HG02938 (cell line): Measurements from ENCODE around the gene SPC24.

Experiments used
- ATAC-seq: cut with Tn5 transposase; IDR thresholded peaks from one replicate; pipeline ENCODE4 v1.9.1; 2021; ENCODE audit warnings: mild to moderate bottlenecking, moderate library complexity; ENCODE audit not compliant: unreplicated experiment

SPC24 gene, protein sequence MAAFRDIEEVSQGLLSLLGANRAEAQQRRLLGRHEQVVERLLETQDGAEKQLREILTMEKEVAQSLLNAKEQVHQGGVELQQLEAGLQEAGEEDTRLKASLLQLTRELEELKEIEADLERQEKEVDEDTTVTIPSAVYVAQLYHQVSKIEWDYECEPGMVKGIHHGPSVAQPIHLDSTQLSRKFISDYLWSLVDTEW

GRCh38 chr19:11155373-11156120, at the start of gene SPC24:
SPC24 (minus strand) TSS chr19:11155782; CDS start chr19:11155776, 6 bp downstream.
- peak; percentile 95 for ATAC-seq

- ATAC-seq, result no peak
Measured at GRCh38 chr19:11204943-11205349, 49.4 kb upstream of the SPC24 start.

DNA sequence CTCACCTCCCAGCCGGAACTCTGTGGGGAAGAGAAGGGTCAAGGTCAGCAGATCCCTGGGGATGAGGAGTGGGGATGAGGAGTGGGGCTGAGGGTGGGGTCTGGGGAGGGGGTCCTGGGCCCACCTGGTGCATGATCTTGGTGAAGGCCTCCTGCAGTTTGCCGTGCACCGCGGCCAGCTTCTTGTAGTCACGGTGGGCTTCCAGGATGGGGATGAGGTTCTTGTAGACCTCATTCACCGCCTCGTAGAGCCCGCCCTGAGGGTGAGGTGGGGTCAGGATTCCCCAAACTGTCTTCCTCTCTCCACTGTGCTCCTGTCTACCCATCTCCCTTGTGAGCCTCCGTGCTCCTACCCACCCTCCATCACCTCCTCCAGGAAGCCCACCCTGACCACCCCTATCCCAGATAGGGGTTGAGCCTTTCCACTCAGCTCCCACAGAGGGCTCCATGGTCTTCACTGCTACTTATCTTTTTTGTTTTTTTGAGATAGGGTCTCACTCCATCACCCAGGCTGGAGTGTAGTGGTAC, 48.6 kb upstream of the SPC24 start:
- no peak for ATAC-seq

- ATAC-seq, result no peak
Measured at GRCh38 chr19:11203194-11204075, 47.9 kb upstream of the SPC24 start.

DNA sequence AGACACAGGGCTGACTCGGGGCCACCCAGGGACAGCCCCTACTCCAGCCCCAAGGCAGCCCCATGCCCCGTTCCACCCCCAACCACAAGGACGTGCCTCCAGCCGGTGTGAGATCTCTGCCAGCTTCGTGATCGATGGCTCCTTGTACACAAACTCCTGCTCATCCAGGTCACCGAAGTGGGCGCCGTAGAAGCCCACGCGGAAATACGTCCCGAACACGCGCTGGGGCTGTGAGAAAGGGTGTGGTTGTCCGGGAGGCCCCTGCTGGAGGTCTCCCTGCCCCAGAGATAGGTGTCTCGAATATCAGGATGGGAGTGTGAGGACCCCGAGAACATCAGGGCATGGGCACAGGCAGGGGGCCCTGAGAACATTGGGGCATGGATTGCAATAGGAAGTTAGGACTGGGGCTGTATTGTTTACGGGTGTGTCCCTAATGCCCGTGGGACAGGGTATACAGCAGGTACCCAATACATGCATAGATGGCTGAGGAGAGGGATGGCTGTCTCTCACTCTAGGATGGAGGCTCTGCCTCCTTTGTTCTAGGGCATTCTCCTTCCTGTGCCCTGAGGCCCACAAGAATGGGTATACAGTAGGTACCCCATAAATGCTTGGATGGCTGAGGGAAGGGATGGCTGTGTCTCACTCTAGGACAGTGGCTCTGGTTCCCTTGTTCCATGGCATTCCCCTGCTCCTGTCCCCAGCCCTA, 47.1 kb upstream of the SPC24 start:
- no peak for ATAC-seq

GRCh38 chr19:11201791-11202190, 46.2 kb upstream of the SPC24 start:
- ATAC-seq, result no peak

GRCh38 chr19:11200931-11201330, 45.3 kb upstream of the SPC24 start:
- ATAC-seq, result no peak

GRCh38 chr19:11200015-11200574, 44.5 kb upstream of the SPC24 start:
- ATAC-seq, result no peak

GRCh38 chr19:11199517-11199916, 43.9 kb upstream of the SPC24 start:
- ATAC-seq, result no peak

- no peak for ATAC-seq
Measured at GRCh38 chr19:11198769-11199424, 43.3 kb upstream of the SPC24 start.

- no peak for ATAC-seq
Measured at GRCh38 chr19:11198175-11198534, 42.6 kb upstream of the SPC24 start.

- peak; percentile 60 for ATAC-seq
Measured at GRCh38 chr19:11197291-11198174, 42.0 kb upstream of the SPC24 start, which contains the start of gene KANK2. KANK2 (minus strand) TSS chr19:11197545; CDS start chr19:11194511, 3,034 bp downstream.

DNA sequence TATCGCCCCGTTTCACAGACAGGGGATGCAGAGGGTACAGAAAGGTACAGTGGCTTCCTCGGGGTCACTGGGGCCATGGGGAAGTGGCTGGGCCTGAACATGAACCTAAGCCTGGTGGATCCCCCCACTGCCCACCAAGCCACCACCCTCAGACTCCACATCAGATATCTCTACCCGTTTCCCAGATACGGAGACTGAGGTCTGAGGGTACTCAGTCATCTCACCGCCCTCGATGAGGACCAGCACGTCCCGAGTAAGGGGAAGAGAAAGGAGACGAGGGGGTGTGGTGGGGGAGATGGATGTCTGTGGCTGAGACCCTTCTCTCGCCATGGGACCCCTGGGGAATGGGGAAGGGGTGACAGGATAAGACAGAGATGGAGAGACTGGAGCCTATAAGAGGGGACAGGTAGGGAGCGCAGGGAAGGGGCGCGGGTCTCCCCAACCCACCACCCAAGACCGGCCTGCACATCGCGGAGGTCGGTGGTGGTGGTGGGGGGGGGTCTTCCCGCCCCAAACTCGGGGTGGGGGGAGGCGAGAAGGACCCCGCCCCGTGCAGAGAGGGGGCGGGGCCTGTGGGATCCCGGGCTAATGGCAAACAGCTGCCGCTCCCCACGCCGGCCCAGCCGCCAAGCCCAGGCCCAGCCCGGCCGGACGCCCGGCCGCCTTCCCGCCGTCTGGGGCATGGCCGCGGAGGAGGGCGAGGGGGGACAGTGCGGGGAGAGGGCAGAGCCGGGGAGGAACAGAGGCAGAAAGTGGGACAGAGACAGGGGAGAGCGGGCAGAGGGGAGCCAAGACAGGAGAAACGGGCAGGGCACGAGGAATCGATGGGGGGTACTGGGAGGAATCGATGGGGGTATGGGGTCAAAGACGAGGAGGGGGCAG, 41.1 kb upstream of the SPC24 start:
- no peak for ATAC-seq

- no peak for ATAC-seq
Measured at GRCh38 chr19:11195681-11196080, 40.1 kb upstream of the SPC24 start.

- ATAC-seq, result no peak
Measured at GRCh38 chr19:11194656-11195558, 39.3 kb upstream of the SPC24 start.

DNA sequence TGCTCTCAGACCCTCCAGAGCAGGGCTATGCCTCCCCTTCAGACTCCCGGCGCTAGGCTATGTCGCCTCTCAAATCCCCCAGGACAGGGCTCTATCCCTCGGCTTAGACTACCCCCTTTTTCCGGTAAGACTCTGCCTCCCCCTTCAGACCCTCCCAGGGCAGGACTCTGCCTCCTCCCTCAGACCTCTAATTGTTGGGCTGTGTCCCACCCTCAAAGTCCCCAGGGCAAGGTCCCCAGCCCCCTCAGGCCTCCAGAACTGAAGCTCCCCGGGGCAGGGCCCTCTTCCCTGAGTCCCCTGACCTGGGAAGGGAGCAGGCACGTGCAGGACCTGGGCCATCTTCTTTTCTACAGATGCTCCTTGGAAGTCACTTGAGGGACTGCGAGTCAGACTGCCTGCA, 38.6 kb upstream of the SPC24 start:
- ATAC-seq, result no peak
